Measurements from ENCODE around the gene SLC27A1.

The SLC27A1 gene

DNA sequence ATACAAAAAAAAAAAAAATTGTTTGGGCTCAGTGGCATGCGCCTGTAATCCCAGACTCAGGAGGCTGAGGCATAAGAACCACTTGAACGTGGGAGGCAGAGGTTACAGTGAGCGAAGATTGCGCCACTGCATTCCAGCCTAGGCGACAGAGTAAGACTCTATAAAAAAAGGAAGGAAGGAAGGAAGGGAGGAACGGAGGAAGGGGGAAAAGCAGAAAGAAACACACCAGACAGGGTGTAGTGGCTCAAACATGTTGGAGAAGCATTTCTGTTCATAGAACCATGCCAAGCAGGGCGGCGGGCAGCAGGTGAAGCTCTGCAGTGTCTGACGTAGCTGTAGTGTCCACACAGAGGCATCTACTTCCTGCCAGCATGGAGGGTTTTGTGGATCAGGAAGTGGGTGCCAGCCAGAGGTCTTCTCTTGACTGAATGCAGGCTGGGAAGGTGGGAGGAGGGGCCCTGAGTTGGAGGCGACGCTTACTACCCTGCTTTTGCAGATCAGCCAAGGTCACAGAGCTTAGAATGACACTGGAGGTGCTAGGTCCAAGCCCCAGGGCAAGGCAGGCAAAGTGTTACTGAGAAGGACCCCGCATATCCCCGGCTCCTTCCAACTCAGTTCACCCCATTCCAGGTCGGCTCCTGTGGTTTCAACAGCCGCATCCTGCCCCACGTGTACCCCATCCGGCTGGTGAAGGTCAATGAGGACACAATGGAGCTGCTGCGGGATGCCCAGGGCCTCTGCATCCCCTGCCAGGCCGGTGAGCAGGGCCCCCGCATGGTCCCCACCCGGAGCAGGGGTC is 29.5 kb downstream of the SLC27A1 start:
- DNase-seq (ENCODE audit: extremely low spot score), result no peak
- TF ChIP-seq, protein P1, sequence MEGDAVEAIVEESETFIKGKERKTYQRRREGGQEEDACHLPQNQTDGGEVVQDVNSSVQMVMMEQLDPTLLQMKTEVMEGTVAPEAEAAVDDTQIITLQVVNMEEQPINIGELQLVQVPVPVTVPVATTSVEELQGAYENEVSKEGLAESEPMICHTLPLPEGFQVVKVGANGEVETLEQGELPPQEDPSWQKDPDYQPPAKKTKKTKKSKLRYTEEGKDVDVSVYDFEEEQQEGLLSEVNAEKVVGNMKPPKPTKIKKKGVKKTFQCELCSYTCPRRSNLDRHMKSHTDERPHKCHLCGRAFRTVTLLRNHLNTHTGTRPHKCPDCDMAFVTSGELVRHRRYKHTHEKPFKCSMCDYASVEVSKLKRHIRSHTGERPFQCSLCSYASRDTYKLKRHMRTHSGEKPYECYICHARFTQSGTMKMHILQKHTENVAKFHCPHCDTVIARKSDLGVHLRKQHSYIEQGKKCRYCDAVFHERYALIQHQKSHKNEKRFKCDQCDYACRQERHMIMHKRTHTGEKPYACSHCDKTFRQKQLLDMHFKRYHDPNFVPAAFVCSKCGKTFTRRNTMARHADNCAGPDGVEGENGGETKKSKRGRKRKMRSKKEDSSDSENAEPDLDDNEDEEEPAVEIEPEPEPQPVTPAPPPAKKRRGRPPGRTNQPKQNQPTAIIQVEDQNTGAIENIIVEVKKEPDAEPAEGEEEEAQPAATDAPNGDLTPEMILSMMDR (IDR thresholded peaks at IDR 0.05; ENCODE audit: control extremely low read depth, extremely low read depth, low read depth, missing control alignments), result no peak
- ChIA-PET POLR2A (no interaction called here), CTCF (interaction anchor here (1.0 kb wide), 1 partner anchor 12 kb away, joined by 3 read pairs; no protein-coding TSS in a partner anchor)

- POLR2A ChIA-PET, result no interaction called here
- TF ChIP-seq, protein P1 (IDR thresholded peaks at IDR 0.05; ENCODE audit: control extremely low read depth, extremely low read depth, low read depth, missing control alignments), result no peak
- DNase-seq (ENCODE audit: extremely low spot score), result no peak
- CTCF ChIA-PET, result interaction anchor here (0.7 to 1.0 kb wide), 2 partner anchors 8 to 13 kb away, joined by 3 read pairs; no protein-coding TSS in a partner anchor
These were observed 30.3 kb downstream of the SLC27A1 start for GRCh38 chr19:17500447-17501198.

DNA sequence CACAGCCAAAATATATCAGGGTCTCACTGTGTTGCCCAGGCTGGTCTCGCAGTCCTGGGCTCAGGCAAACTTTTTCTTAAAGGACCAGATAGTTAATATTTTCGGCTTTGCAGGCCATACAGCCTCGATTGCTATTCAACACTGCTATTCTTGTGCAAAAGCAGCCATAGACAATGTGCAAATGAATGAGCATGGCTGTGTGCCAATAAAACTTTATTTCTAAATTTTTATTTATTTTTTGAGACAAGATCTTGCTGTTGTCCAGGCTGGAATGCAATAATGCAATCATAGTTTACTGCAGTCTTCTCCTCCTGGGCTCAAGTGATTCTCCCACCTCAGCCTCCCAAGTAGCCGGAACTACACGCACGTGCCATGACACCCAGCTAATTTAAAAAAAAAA is 32.9 kb downstream of the SLC27A1 start:
- ChIA-PET POLR2A (no interaction called here), CTCF (no interaction called here)
- DNase-seq (ENCODE audit: extremely low spot score), result no peak
- TF ChIP-seq, protein P1 (IDR thresholded peaks at IDR 0.05; ENCODE audit: control extremely low read depth, extremely low read depth, low read depth, missing control alignments), result no peak

DNA sequence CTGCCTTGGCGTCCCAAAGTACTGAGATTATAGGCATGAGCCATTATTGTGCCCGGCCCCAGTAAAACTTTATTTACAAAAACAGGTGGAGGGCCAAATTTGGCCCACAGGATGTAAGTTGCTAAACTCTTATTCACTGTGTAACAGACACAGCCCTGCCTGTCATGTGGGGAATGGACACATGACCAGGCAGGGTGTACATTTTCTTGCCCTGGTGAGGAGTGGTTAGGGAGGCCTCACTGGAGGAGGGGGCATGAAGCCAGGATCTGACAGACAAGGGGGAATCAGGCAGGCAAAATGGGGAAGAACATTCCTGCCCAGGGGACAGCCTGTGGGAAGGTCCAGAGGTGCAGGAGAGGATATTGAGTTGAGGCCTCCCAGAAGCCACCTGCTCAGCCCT is 33.7 kb downstream of the SLC27A1 start:
- ChIA-PET CTCF (interaction anchor here (1.0 kb wide), 1 partner anchor 18 kb away, joined by 3 read pairs; no protein-coding TSS in a partner anchor), POLR2A (no interaction called here)
- TF ChIP-seq, protein P1 (IDR thresholded peaks at IDR 0.05; ENCODE audit: control extremely low read depth, extremely low read depth, low read depth, missing control alignments), result no peak
- no peak for DNase-seq (ENCODE audit: extremely low spot score)

- TF ChIP-seq, protein P1 (IDR thresholded peaks at IDR 0.05; ENCODE audit: control extremely low read depth, extremely low read depth, low read depth, missing control alignments), result no peak
- POLR2A ChIA-PET, result no interaction called here
- CTCF ChIA-PET, result interaction anchor here (1.0 to 9.0 kb wide), 2 partner anchors 9 to 17 kb away, joined by 3 to 87 read pairs; no protein-coding TSS in a partner anchor
- no peak for DNase-seq (ENCODE audit: extremely low spot score)
These were observed 34.1 kb downstream of the SLC27A1 start for GRCh38 chr19:17504456-17504855.

DNA sequence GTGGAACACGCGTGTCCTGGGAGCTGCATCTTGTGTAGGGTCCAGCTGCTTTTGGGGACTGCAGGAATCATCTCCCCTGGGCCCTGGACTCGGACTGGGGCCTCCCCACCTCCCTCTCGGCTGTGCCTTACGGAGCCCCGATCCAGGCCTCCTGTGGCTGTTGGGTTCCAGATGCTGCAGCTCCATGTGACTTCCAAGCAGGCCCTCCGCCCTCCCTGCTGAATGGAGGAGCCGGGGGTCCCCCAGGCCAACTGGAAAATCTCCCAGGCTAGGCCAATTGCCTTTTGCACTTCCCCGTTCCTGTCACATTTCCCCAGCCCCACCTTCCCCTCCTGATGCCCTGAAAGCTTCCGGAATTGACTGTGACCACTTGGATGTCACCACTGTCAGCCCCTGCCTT is 34.9 kb downstream of the SLC27A1 start:
- DNase-seq (ENCODE audit: extremely low spot score), result no peak
- TF ChIP-seq, protein P1 (IDR thresholded peaks at IDR 0.05; ENCODE audit: control extremely low read depth, extremely low read depth, low read depth, missing control alignments), result no peak
- ChIA-PET POLR2A (no interaction called here), CTCF (interaction anchor here (9.0 kb wide), 1 partner anchor 9 kb away, joined by 87 read pairs; no protein-coding TSS in a partner anchor)
